ENCODE results near the gene PIP4P1. TPM values are rescaled to one million over a fixed set of nuclear protein-coding genes. Genes with fewer than 3 reads are reported as not detected.

PIP4P1 gene
- total and polyA plus RNA-seq, 2 experiments from 2014 or later, result 20.9 to 26.4 TPM

DNA sequence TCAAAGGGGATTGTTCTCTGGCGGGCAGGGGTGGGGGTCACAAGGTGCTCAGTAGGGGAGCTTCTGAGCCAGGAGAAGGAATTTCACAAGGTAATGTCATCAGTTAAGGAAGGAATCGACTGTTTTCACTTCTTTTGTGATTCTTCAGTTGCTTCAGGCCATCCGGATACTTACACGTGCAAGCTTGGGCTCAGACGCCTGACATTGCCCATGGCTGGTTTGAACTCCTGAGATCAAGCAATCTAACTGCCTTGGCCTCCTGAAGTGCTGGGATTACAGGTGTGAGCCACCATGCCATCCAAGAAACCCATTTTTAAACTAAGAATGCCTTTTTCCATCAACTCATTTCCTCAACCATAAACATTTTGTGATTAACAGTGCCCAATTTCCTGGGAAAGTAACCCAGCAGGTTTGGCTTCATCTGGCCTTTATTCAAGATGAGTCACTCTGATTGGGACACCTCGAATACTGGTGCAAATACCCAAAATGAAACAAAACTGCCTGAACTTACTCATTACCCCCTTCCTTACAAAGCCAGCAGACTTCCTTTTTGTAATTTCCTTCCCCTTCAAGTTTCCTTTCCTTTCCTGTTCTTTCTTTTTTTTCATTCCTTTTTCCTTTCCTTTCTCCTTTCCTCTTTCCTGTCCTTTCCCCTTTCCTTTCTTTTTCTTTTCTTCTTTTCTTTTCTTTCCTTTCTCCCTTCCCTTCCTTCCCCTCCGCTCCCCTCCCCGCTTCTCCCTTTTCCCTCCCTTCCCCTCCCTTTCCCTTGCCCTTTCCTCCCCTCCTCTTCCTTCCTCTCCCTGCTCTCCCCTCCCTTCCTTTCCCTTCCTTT is 33.9 kb upstream of the PIP4P1 start:
- DNase-seq (ENCODE audit: low spot score) (no peak), ATAC-seq (peak; percentile 42)
- H3K27me3 Mint-ChIP-seq (ENCODE audit: insufficient read depth, low read depth, poor library complexity), result peaks cover 6% of the 10 kb centered on the region
- H3K9me3 Mint-ChIP-seq, result no peaks in the 10 kb centered on the region
- H3K4me3 Mint-ChIP-seq, result no peak overlapping the region; the same call in 2 of the 3 replicates
- Histone ChIP-seq H3K4me1 (ENCODE audit: insufficient read depth) (peaks cover 27% of the 10 kb centered on the region), H3K9me2 (ENCODE audit: insufficient read depth) (no peaks in the 10 kb centered on the region; the same call in 1 of the 2 replicates), H4K20me1 (replicated peaks; ENCODE audit: insufficient read depth) (no peaks in the 10 kb centered on the region), H3K79me2 (replicated peaks; ENCODE audit: insufficient read depth) (no peaks in the 10 kb centered on the region), H3K36me3 (ENCODE audit: insufficient read depth) (0 out of 2 replicates have a peak, but pooled peaks cover 2% of the 10 kb centered on the region), H3K27me3 (ENCODE audit: insufficient read depth) (no peaks in the 10 kb centered on the region), H3K4me3 (no peak overlapping the region), H3K4me2 (no peak overlapping the region), H2AFZ (peak overlapping the region; percentile 49), H3F3A (replicated peaks; ENCODE audit: low read depth) (peaks cover 3% of the 10 kb centered on the region; the same call in 1 of the 2 replicates), H3K27ac (ENCODE audit: low read depth) (no peak overlapping the region)
- TF ChIP-seq CREB1 (CRISPR knock-in tag; IDR thresholded peaks at IDR 0.05; ENCODE audit: low read depth) (no peak), NANOG (IDR thresholded peaks at IDR 0.05; ENCODE audit: borderline replicate concordance) (no peak), EZH2phosphoT487 (IDR thresholded peaks at IDR 0.05; ENCODE audit: unreplicated experiment) (no peak), POLR2AphosphoS5 (IDR thresholded peaks at IDR 0.05; ENCODE audit: low read depth) (no peak), ZNF331 (CRISPR knock-in tag; IDR thresholded peaks at IDR 0.05; ENCODE audit: low read depth) (no peak), ZNF114 (CRISPR knock-in tag; IDR thresholded peaks at IDR 0.05) (no peak), EZH2 (IDR thresholded peaks at IDR 0.05; ENCODE audit: low read depth, unreplicated experiment) (no peak), JUNB (IDR thresholded peaks at IDR 0.05; ENCODE audit: unreplicated experiment) (no peak), STAT1 (IDR thresholded peaks at IDR 0.05; ENCODE audit: unreplicated experiment) (no peak)
- TF ChIP-seq, protein P1, sequence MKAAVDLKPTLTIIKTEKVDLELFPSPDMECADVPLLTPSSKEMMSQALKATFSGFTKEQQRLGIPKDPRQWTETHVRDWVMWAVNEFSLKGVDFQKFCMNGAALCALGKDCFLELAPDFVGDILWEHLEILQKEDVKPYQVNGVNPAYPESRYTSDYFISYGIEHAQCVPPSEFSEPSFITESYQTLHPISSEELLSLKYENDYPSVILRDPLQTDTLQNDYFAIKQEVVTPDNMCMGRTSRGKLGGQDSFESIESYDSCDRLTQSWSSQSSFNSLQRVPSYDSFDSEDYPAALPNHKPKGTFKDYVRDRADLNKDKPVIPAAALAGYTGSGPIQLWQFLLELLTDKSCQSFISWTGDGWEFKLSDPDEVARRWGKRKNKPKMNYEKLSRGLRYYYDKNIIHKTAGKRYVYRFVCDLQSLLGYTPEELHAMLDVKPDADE (IDR thresholded peaks at IDR 0.05), result no peak
- TF ChIP-seq, protein P2, sequence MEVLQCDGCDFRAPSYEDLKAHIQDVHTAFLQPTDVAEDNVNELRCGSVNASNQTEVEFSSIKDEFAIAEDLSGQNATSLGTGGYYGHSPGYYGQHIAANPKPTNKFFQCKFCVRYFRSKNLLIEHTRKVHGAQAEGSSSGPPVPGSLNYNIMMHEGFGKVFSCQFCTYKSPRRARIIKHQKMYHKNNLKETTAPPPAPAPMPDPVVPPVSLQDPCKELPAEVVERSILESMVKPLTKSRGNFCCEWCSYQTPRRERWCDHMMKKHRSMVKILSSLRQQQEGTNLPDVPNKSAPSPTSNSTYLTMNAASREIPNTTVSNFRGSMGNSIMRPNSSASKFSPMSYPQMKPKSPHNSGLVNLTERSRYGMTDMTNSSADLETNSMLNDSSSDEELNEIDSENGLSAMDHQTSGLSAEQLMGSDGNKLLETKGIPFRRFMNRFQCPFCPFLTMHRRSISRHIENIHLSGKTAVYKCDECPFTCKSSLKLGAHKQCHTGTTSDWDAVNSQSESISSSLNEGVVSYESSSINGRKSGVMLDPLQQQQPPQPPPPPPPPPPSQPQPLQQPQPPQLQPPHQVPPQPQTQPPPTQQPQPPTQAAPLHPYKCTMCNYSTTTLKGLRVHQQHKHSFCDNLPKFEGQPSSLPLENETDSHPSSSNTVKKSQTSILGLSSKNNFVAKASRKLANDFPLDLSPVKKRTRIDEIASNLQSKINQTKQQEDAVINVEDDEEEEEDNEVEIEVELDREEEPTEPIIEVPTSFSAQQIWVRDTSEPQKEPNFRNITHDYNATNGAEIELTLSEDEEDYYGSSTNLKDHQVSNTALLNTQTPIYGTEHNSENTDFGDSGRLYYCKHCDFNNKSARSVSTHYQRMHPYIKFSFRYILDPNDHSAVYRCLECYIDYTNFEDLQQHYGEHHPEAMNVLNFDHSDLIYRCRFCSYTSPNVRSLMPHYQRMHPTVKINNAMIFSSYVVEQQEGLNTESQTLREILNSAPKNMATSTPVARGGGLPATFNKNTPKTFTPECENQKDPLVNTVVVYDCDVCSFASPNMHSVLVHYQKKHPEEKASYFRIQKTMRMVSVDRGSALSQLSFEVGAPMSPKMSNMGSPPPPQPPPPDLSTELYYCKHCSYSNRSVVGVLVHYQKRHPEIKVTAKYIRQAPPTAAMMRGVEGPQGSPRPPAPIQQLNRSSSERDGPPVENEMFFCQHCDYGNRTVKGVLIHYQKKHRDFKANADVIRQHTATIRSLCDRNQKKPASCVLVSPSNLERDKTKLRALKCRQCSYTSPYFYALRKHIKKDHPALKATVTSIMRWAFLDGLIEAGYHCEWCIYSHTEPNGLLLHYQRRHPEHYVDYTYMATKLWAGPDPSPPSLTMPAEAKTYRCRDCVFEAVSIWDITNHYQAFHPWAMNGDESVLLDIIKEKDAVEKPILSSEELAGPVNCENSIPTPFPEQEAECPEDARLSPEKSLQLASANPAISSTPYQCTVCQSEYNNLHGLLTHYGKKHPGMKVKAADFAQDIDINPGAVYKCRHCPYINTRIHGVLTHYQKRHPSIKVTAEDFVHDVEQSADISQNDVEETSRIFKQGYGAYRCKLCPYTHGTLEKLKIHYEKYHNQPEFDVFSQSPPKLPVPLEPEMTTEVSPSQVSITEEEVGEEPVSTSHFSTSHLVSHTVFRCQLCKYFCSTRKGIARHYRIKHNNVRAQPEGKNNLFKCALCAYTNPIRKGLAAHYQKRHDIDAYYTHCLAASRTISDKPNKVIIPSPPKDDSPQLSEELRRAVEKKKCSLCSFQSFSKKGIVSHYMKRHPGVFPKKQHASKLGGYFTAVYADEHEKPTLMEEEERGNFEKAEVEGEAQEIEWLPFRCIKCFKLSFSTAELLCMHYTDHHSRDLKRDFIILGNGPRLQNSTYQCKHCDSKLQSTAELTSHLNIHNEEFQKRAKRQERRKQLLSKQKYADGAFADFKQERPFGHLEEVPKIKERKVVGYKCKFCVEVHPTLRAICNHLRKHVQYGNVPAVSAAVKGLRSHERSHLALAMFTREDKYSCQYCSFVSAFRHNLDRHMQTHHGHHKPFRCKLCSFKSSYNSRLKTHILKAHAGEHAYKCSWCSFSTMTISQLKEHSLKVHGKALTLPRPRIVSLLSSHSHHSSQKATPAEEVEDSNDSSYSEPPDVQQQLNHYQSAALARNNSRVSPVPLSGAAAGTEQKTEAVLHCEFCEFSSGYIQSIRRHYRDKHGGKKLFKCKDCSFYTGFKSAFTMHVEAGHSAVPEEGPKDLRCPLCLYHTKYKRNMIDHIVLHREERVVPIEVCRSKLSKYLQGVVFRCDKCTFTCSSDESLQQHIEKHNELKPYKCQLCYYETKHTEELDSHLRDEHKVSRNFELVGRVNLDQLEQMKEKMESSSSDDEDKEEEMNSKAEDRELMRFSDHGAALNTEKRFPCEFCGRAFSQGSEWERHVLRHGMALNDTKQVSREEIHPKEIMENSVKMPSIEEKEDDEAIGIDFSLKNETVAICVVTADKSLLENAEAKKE (CRISPR knock-in tag; IDR thresholded peaks at IDR 0.05), result no peak
- TF ChIP-seq, protein P3, sequence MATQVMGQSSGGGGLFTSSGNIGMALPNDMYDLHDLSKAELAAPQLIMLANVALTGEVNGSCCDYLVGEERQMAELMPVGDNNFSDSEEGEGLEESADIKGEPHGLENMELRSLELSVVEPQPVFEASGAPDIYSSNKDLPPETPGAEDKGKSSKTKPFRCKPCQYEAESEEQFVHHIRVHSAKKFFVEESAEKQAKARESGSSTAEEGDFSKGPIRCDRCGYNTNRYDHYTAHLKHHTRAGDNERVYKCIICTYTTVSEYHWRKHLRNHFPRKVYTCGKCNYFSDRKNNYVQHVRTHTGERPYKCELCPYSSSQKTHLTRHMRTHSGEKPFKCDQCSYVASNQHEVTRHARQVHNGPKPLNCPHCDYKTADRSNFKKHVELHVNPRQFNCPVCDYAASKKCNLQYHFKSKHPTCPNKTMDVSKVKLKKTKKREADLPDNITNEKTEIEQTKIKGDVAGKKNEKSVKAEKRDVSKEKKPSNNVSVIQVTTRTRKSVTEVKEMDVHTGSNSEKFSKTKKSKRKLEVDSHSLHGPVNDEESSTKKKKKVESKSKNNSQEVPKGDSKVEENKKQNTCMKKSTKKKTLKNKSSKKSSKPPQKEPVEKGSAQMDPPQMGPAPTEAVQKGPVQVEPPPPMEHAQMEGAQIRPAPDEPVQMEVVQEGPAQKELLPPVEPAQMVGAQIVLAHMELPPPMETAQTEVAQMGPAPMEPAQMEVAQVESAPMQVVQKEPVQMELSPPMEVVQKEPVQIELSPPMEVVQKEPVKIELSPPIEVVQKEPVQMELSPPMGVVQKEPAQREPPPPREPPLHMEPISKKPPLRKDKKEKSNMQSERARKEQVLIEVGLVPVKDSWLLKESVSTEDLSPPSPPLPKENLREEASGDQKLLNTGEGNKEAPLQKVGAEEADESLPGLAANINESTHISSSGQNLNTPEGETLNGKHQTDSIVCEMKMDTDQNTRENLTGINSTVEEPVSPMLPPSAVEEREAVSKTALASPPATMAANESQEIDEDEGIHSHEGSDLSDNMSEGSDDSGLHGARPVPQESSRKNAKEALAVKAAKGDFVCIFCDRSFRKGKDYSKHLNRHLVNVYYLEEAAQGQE (IDR thresholded peaks at IDR 0.05; ENCODE audit: unreplicated experiment), result no peak
- TF ChIP-seq, protein P4, sequence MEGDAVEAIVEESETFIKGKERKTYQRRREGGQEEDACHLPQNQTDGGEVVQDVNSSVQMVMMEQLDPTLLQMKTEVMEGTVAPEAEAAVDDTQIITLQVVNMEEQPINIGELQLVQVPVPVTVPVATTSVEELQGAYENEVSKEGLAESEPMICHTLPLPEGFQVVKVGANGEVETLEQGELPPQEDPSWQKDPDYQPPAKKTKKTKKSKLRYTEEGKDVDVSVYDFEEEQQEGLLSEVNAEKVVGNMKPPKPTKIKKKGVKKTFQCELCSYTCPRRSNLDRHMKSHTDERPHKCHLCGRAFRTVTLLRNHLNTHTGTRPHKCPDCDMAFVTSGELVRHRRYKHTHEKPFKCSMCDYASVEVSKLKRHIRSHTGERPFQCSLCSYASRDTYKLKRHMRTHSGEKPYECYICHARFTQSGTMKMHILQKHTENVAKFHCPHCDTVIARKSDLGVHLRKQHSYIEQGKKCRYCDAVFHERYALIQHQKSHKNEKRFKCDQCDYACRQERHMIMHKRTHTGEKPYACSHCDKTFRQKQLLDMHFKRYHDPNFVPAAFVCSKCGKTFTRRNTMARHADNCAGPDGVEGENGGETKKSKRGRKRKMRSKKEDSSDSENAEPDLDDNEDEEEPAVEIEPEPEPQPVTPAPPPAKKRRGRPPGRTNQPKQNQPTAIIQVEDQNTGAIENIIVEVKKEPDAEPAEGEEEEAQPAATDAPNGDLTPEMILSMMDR (conservative IDR thresholded peaks at IDR 0.05; ENCODE audit: low read depth in 2 of 2), result no peak
- peak overlapping the region; percentile 89 for H3K27ac Mint-ChIP-seq
- H3K36me3 Mint-ChIP-seq (ENCODE audit: low read depth), result no peaks in the 10 kb centered on the region
- peaks cover 45% of the 10 kb centered on the region for H3K4me1 Mint-ChIP-seq

Data from GM23338 (cell line).